Posterior cingulate gyrus (tissue), 11 donors: ENCODE measurements around the gene PAQR9.
A peak's percentile ranks its signal among the peaks of the same experiment; 100 is the strongest.
"Not testable (repeated sequence)": the region's sequence is repeated elsewhere in the genome, so short reads cannot be mapped to it uniquely, and the experiment has no call there.

ENCODE experiments used
- DNase-seq, 10 donors: peaks; one replicate each; pipeline versions ENCODE4 v3.0.0 to v3.0.0-alpha.2; 2020 to 2021; ENCODE audit warnings: mixed read lengths in 3 of 10
- intact Hi-C: fragments of 100-400 bp; cut with DNase I; formaldehyde crosslinking; loops from one replicate; pipeline ENCODE4 v1.15.1; 2023

The PAQR9 gene

GRCh38 chr3:142963516-142964448 lies at the start of gene PAQR9:
PAQR9 (minus strand) TSS chr3:142963674; CDS start chr3:142963336, 338 bp downstream.
- DNase-seq, result peak in 9 of 10 donors; percentile 19 to 92 (median 36)
- intact Hi-C loops, result no loop called here

- no peak for DNase-seq
- intact Hi-C loops, result no loop called here
Measured at GRCh38 chr3:143011705-143012104, 48.2 kb upstream of the PAQR9 start.

- no peak for DNase-seq
- intact Hi-C loops, result no loop called here
Measured at GRCh38 chr3:143010024-143010423, 46.5 kb upstream of the PAQR9 start.

GRCh38 chr3:143004823-143005222 lies 41.3 kb upstream of the PAQR9 start:
- intact Hi-C loops, result no loop called here
- DNase-seq, result no peak

- DNase-seq, result no peak
- intact Hi-C loops, result no loop called here
Measured at GRCh38 chr3:143002727-143003126, 39.3 kb upstream of the PAQR9 start.

GRCh38 chr3:143002083-143002712 lies 38.7 kb upstream of the PAQR9 start:
- no peak for DNase-seq
- intact Hi-C loops, result no loop called here

GRCh38 chr3:143001369-143002082 lies 38.1 kb upstream of the PAQR9 start, which contains the start of gene U2SURP:
U2SURP (plus strand) TSS chr3:143001570; CDS start chr3:143001629, 59 bp downstream.
- peak; percentile 94 to 99 (median 97) for DNase-seq
- intact Hi-C loops, result loop anchor here (2.0 kb wide), 1 partner anchor 423 kb away; the partner anchor contains the start of gene ATR

- peak in 3 of 10 donors; percentile 40 to 94 (median 85) for DNase-seq
Measured at GRCh38 chr3:143001034-143001368, 37.5 kb upstream of the PAQR9 start.

GRCh38 chr3:143000528-143000927 lies 37.1 kb upstream of the PAQR9 start:
- no peak for DNase-seq
- intact Hi-C loops, result loop anchor here (2.0 kb wide), 1 partner anchor 422 kb away; the partner anchor contains the start of gene ATR

More at GRCh38 chr3:143001034-143001368, 37.5 kb upstream of the PAQR9 start:
- intact Hi-C loops, result loop anchor here (2.0 kb wide), 1 partner anchor 422 kb away; the partner anchor contains the start of gene ATR

- no peak for DNase-seq
- intact Hi-C loops, result loop anchor here (2.0 kb wide), 1 partner anchor 421 kb away; the partner anchor contains the start of gene ATR
Measured at GRCh38 chr3:142999881-143000280, 36.4 kb upstream of the PAQR9 start.

GRCh38 chr3:142998439-142998838 lies 35.0 kb upstream of the PAQR9 start:
- intact Hi-C loops, result no loop called here
- DNase-seq, result no peak

GRCh38 chr3:142997330-142997729 lies 33.9 kb upstream of the PAQR9 start:
- intact Hi-C loops, result no loop called here
- no peak for DNase-seq

- intact Hi-C loops, result loop anchor here (2.0 kb wide), 2 partner anchors 165 to 407 kb away; no protein-coding TSS in a partner anchor
- DNase-seq, result peak in 7 of 10 donors; percentile 48 to 90 (median 63)
Measured at GRCh38 chr3:142993958-142994442, 30.5 kb upstream of the PAQR9 start.

- no peak for DNase-seq
- intact Hi-C loops, result loop anchor here (2.0 kb wide), 1 partner anchor 406 kb away; no protein-coding TSS in a partner anchor
Measured at GRCh38 chr3:142992323-142992722, 28.8 kb upstream of the PAQR9 start.

GRCh38 chr3:142990721-142991120 lies 27.2 kb upstream of the PAQR9 start:
- intact Hi-C loops, result no loop called here

GRCh38 chr3:142988826-142989225 lies 25.4 kb upstream of the PAQR9 start:
- intact Hi-C loops, DNase-seq: not testable (repeated sequence)

More at GRCh38 chr3:142990721-142991120, 27.2 kb upstream of the PAQR9 start:
- no peak for DNase-seq

GRCh38 chr3:142988221-142988620 lies 24.7 kb upstream of the PAQR9 start:
- intact Hi-C loops, DNase-seq: not testable (repeated sequence)

- DNase-seq, result no peak
- intact Hi-C loops, result loop anchor here (2.0 kb wide), 1 partner anchor 159 kb away; no protein-coding TSS in a partner anchor
Measured at GRCh38 chr3:142987707-142988106, 24.2 kb upstream of the PAQR9 start.

GRCh38 chr3:142987080-142987700 lies 23.7 kb upstream of the PAQR9 start:
- no peak for DNase-seq
- intact Hi-C loops, result loop anchor here (2.0 kb wide), 1 partner anchor 158 kb away; no protein-coding TSS in a partner anchor
